Measurements from ENCODE around the gene PWWP2B.

The PWWP2B gene

DNA sequence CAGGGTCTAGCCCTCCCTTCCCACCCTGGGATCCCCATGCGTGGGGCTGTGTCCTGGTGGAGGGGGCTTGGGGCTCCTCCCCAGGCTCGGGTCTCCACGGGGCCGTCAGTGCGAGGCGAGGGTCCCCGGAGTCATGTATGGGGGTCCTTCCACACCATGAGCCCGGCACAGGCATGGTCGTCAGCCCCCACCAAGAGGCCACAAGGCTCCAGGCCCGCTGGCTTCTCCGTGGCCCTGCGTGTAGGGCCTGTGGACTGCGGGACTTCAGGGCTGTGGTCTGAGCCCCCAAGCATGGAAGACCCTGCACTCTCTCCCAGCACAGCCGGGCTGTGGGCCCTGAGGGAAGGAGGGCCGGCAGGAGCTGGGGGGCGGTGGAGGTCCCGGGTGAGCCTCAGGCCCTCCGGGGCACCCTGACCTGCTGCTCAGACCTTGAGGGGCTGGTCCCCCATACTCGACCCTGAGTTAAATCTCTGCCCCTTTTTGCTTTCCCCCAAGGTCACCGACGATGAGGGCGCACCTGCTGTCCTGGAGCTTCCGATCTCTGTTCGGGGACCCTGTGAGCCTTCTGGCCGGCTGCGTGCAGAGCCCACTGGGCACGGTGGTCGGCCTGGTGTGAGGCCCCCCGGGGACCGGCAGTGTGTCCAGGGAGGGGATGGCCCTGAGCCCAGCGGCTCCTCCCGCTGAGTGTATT, 19.7 kb downstream of the PWWP2B start:
- intact Hi-C loops (cut with DNase I; ENCODE audit: low total_unique reads): no loop called here
- DNase-seq: no peak
- no peaks in the 10 kb centered on the region for H3K36me3 ChIP-seq
- H3K9me3 ChIP-seq: no peaks in the 10 kb centered on the region
- no peak for TF ChIP-seq CTCF (IDR thresholded peaks at IDR 0.05)
- no peaks in the 10 kb centered on the region for H3K27me3 ChIP-seq
- no peak overlapping the region for H3K27ac ChIP-seq
- H3K4me3 ChIP-seq: no peak overlapping the region
- H3K4me1 ChIP-seq: peaks cover 10 to 60% (median 36%) of the 10 kb centered on the region in 4 donors

DNA sequence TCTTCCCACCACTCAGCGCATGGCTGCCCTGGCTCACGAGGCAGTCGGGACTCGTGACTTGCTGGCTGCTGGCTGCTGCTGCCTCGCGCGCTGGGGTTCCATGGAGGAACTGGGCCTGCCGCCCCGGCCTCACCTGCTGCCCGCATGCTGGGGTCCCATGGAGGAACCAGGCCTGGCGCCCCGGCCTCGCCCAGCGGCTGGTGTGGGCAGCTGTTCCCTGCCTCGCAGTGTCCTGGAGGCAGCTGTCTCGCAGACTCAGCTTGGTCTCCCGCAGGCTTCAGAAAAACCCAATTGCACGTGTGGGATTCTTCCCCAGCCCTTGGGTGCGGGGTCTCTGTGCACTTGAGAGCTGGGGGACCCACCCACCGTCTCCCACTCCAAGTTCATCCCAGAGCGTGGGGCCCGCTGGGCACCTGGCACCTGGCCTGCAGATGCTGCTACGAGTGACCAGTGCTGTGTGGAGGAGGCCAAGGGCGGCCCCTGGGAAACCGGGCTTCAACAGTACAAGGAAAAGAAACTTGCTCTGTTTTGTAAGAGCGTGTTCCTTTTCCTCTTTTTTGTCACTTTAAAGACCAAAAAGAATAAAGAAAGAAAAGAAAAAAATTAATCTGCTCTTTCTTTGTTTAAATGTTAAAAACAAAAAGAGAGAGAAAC, 20.4 kb downstream of the PWWP2B start:
- Histone ChIP-seq H3K4me1 (peaks cover 13 to 60% (median 39%) of the 10 kb centered on the region in 4 donors), H3K27ac (peak overlapping the region in 1 of 2 donors; percentile 89)
- intact Hi-C loops (cut with DNase I; ENCODE audit: low total_unique reads): no loop called here

DNA sequence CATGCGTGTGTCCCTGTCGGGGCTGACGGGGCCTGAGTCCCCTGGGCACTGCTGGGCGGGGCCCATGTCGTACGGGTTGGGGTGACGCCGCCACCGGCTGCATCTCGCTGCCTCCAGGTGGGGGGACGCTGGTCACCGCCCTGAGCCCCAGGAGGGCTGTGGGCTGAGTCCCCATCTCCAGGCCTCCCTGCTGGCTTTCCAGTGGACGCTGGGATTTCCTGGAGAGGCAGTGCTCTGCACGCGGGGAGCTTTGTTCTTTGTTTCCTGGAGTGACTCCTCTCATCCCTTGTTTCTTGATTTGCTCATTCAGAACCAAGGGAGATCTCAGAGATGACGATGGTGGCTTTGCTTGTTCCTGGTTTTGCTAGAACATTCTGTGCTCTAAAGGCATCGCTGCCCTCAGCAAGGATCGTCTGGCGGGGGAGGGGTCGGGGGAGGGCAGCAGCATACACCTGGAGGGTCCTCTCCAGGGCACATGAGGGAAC, 21.0 kb downstream of the PWWP2B start:
- no peak for DNase-seq
- H3K36me3 ChIP-seq: no peaks in the 10 kb centered on the region
- H3K9me3 ChIP-seq: no peaks in the 10 kb centered on the region
- H3K4me1 ChIP-seq: peaks cover 13 to 57% (median 40%) of the 10 kb centered on the region in 4 donors
- no peaks in the 10 kb centered on the region for H3K27me3 ChIP-seq
- intact Hi-C loops (cut with DNase I; ENCODE audit: low total_unique reads): no loop called here
- no peak for TF ChIP-seq CTCF (IDR thresholded peaks at IDR 0.05)
- H3K27ac ChIP-seq: peak overlapping the region; percentile 89 to 91
- H3K4me3 ChIP-seq: no peak overlapping the region

More for the DNA sequence above, 20.4 kb downstream of the PWWP2B start:
- Histone ChIP-seq H3K4me3 (no peak overlapping the region), H3K9me3 (no peaks in the 10 kb centered on the region), H3K36me3 (no peaks in the 10 kb centered on the region), H3K27me3 (no peaks in the 10 kb centered on the region)
- no peak for DNase-seq
- no peak for TF ChIP-seq CTCF (IDR thresholded peaks at IDR 0.05)

DNA sequence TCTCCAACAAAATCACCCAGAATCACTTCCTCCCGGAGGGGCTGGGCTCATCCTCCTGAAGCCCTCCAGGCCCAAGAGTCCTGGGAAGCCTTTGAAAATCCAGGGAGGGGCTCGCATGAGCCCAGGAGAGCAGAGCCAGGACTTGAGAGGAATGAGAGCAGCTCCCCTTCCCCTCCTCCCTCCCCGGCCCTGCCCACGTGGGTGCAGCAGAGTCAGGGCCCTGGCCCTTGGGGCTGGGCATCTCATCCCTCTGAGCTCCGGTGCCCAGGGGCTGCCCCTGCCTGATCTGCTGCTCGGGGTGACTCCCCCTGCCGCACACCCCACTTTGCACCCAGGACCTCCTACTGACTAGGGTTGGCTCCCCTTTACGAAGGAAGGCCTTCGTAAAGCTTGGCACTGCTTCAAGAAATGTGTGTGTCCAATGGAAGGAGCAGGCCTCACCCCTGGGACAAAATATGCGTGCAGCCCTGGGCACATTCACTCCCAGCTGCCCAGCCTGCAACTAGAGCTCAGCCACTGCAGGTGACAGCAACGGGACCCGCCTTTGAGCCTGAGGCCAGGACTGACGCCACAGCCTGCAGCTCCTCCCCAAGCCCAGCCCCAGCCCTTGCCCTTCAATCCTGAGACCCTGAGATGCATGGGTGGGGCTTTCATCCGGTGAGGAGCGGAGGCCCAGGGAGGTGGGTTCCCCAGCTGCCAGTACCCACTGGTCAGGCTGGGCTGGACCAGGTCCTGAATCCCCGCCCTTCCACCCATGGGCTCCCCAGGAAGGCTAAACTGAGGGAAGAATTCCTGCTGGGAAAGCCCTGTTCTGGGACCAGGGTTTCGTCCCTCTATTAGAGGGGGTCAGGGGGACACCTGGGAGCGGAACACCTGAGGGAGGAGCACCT, 21.8 kb downstream of the PWWP2B start:
- H3K4me1 ChIP-seq: peaks cover 13 to 55% (median 40%) of the 10 kb centered on the region in 4 donors
- H3K9me3 ChIP-seq: no peaks in the 10 kb centered on the region
- no peaks in the 10 kb centered on the region for H3K27me3 ChIP-seq
- H3K36me3 ChIP-seq: no peaks in the 10 kb centered on the region
- no peak overlapping the region for H3K4me3 ChIP-seq
- DNase-seq: no peak
- intact Hi-C loops (cut with DNase I; ENCODE audit: low total_unique reads): no loop called here
- peak overlapping the region; percentile 89 to 91 for H3K27ac ChIP-seq
- TF ChIP-seq CTCF (IDR thresholded peaks at IDR 0.05): no peak
